ENCODE measurements around the gene MRM1. TPM values are rescaled to one million over a fixed set of nuclear protein-coding genes. Genes with fewer than 3 reads are reported as not detected.

MRM1 gene
- total and polyA plus RNA-seq, 9 of the 15 experiments (the other 6 are each of a cell fraction or from before 2014, with no cell fraction given), result 0.61 to 28.4 (median 21.5) TPM

- TF ChIP-seq HDAC3 (IDR thresholded peaks at IDR 0.05; ENCODE audit: borderline replicate concordance, partially characterized antibody), result no peak
- TF ChIP-seq CBFA2T3 (IDR thresholded peaks at IDR 0.05), result no peak; the same call in 1 of the 2 replicates
- no peak for TF ChIP-seq FOXJ3 (CRISPR knock-in tag; IDR thresholded peaks at IDR 0.05)
- TF ChIP-seq KAT2B (IDR thresholded peaks at IDR 0.05; ENCODE audit: low read depth, low read length), result no peak
- no peak for TF ChIP-seq PHB2 (IDR thresholded peaks at IDR 0.05; ENCODE audit: low read depth)
- TF ChIP-seq NCOA6 (IDR thresholded peaks at IDR 0.05), result no peak
- no peak for TF ChIP-seq ZNF79 (CRISPR knock-in tag; IDR thresholded peaks at IDR 0.05; ENCODE audit: low read depth)
- TF ChIP-seq RCOR1 (IDR thresholded peaks at IDR 0.05; ENCODE audit: borderline replicate concordance in 1 of 2, low read depth in 2 of 2, low read length in 2 of 2), result peak in 1 of 2 experiments; percentile 77; a peak in 2 of 4 replicates
- no peak for TF ChIP-seq ZNF431 (CRISPR knock-in tag; IDR thresholded peaks at IDR 0.05)
- no peak for TF ChIP-seq CREBBP (IDR thresholded peaks at IDR 0.05; ENCODE audit: low read depth, low read length)
- no peak for TF ChIP-seq RREB1 (CRISPR knock-in tag; IDR thresholded peaks at IDR 0.05)
- no peak for TF ChIP-seq TOE1 (IDR thresholded peaks at IDR 0.05; ENCODE audit: borderline replicate concordance)
- no peak for TF ChIP-seq TOE1 (CRISPR knock-in tag; IDR thresholded peaks at IDR 0.05; ENCODE audit: borderline replicate concordance, low read depth)
- no peak for TF ChIP-seq CBFA2T2 (conservative IDR thresholded peaks at IDR 0.05)
- TF ChIP-seq ZNF77 (CRISPR knock-in tag; IDR thresholded peaks at IDR 0.05), result no peak
- TF ChIP-seq ZNF354B (CRISPR knock-in tag; IDR thresholded peaks at IDR 0.05), result no peak
- no peak for TF ChIP-seq SIN3A (IDR thresholded peaks at IDR 0.05; ENCODE audit: borderline replicate concordance in 2 of 2, control insufficient read depth in 1 of 2, low read depth in 2 of 2, low read length in 2 of 2)
- peak; percentile 23 for TF ChIP-seq HNRNPLL (IDR thresholded peaks at IDR 0.05; ENCODE audit: low read depth, low read length, poor library complexity, severe bottlenecking)
- TF ChIP-seq RAD51 (IDR thresholded peaks at IDR 0.05; ENCODE audit: borderline replicate concordance, low read depth), result peak; percentile 55; the same call in 1 of the 2 replicates
- no peak for TF ChIP-seq KLF6 (CRISPR knock-in tag; IDR thresholded peaks at IDR 0.05; ENCODE audit: borderline replicate concordance)
- TF ChIP-seq EP400 (IDR thresholded peaks at IDR 0.05), result peak; percentile 31; the same call in 1 of the 2 replicates
- TF ChIP-seq HLTF (IDR thresholded peaks at IDR 0.05), result no peak
- no peak for TF ChIP-seq SAFB2 (IDR thresholded peaks at IDR 0.05; ENCODE audit: borderline replicate concordance, low read depth, low read length, severe bottlenecking)
These were observed 7.6 kb downstream of the MRM1 start (continued) for GRCh38 chr17:36608794-36609497.
